HG03139 (cell line): ENCODE measurements around the gene FBXO21.
"Not testable (repeated sequence)": the region's sequence is repeated elsewhere in the genome, so short reads cannot be mapped to it uniquely, and the experiment has no call there.

Source experiments
- ATAC-seq: cut with Tn5 transposase; IDR thresholded peaks from one replicate; pipeline ENCODE4 v1.9.1; 2021; ENCODE audit not compliant: unreplicated experiment

FBXO21 gene

DNA sequence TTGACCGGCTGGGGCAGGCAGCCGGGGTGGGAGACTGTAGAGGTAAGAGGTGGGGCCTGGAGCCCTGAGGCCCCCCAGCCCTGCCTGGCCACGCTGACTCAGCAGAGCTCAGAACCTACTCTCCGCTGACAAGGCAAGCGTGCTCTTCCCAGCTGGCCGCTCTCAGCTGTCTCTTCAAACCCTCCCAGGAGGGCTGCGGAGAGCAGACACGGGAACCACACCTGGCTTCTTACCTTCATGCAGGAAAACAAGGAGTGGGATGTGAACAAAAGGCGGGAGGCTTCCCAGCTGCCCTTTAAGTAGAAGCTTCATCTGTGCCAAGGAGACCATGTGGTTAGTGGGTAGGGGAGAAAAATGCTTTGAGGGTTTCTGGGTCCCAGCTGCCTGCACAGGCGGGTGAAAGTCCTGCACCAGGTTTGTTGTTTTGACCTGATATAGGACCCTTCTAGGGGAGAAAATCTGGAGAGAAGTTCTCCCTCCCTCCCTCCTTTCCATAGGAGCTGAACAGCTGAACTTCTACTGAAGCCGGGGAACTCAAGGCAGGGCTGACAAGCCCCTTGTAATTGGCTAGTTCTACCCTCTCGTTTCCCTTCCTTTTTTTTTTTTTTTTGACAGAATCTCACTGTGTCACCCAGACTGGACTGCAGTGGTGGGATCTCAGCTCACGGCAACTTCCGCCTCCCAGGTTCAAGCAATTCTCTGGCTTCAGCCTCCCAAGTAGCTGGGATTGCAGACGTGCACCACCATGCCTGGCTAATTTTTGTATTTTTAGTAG, 78.3 kb downstream of the FBXO21 start:
- no peak for ATAC-seq

DNA sequence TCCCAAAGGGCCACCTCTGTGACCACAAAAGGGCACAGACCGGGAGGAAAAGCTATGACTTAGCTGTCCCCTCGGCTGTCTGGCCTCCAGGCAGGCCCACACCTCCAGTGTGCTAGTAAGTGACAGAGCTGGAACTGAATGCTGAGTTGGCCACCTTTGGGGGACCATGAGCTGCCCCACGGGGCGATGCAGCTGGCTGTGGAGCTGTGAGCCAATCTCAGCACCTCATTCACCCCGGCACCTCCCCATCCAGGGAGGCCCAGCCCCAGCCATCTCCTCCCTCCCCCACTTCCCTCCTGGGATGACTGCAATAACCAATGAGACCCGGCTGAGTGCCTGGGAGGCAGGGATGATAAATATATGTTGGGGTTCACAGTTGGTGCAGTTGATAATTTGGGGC, 78.9 kb downstream of the FBXO21 start:
- no peak for ATAC-seq

DNA sequence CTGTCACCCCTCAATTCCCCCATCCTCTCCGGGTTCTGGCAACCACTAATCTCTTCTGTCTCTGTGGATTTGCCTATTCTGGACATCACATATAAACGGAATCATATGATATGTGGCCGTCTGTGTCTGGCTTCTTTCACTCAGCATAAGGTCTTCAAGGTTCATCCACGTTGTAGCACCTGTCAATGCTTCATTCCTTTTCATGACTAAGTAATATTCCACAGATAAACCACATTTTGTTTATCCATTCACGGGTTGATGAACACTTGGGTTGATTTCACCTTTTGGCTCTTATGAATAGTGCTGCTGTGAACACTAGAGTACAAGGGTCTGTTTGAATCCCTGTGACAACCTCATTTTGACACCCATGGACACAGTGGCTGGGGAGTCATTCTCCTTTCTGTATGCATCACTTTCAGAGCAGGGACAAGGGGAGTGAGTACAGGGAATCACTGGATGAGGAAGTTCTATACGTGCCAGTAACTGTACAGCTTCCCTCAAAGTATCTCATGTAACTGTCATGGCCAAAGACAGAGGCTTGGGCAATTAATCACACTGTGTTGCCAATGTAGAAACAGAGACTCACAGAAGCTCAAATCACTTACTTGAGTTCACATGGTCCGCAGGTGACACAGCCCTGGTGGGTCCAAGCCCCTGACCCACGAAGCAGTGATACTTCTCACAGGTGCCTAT, 80.2 kb downstream of the FBXO21 start:
- no peak for ATAC-seq

DNA sequence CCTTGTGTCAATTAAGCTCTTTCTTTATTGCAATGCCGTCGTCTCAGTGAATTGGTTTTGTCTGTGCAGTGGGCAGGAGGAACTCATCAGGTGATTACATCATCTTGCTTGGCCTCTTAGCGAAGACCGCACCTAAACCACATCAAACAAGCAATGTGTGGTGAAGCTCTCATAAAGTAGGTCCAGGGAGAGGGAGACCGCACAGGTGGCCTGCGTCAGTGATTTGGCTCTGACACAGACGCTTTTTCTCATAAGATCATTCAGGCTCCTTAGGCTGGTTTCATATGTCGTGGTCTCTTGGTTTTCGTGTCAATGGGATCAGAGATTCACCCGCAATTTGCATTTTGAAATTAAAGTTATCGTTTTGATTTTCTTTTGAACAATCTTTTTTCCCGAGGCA, 84.4 kb downstream of the FBXO21 start:
- ATAC-seq: no peak

DNA sequence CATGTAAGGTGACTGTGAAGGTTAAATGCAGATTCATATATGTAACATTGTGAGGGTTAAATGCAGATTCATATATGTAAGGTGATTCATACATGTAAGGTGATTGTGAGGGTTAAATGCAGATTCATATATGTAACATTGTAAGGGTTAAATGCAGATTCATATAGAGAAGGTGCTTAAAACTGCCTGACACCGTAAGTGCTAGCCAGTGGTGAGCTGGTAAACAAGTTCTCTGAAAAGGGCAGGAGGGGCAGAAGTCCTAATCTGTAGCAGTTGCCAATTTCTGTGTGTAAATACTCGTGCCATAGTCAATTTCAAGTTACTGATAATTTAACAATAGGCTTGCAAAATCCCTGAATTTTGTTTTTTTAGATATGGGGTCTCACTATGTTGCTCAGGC, 86.3 kb downstream of the FBXO21 start:
- not testable (repeated sequence) for ATAC-seq

DNA sequence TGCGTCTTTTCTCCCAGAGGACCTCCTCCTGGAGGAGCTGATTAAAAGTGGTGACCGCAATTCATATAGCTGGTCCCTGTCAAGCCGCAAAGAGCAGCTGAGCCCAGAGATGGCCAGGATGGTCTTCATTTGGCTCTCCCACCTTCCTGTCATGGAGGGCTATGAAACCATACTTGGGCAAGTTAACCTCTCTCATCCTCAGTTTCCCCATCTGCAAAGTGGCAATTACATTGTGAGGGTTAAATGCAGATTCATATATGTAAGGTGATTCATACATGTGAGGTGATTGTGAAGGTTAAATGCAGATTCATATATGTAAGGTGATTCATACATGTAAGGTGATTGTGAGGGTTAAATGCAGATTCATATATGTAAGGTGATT, 87.5 kb downstream of the FBXO21 start:
- ATAC-seq: no peak

DNA sequence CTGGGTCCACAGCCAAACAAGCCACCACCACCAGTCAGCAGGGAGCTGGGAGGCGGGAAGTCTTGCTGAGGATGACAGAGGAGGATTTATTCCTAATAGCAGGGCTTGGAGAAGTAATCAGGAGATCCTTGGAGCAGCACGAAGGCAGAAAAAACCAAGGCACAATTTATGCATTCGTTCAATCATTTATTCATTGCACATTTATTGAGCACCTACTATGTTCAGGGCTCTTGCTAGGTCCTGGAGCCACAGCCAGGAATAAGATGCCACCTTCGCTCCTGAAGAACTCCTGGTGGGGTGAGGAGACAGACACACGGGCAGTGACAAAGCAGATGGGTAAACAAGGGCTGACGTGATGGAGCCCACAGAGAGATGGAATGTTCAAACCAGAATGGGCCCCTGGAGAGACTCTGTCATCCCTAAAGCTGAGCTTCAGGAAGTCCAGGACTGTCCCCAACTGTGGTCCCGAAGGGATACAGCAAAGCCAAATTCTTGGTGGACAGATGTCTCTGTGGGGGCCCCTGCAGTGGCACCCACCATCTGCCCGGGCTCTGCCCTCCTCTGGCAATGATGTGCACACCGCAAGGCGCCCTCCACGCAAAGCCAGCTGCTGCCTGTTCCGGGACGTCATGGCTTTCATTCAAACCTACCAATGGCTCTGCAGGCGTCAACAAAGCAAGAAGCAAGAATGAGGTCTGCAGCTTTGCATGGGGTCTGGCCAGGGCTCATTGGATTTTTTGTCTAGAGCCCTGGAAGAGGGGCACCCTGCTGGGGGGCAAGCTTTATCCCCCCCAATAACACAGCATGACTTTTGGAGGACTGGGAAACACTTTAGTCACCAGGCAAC, 88.1 kb downstream of the FBXO21 start:
- ATAC-seq: no peak

DNA sequence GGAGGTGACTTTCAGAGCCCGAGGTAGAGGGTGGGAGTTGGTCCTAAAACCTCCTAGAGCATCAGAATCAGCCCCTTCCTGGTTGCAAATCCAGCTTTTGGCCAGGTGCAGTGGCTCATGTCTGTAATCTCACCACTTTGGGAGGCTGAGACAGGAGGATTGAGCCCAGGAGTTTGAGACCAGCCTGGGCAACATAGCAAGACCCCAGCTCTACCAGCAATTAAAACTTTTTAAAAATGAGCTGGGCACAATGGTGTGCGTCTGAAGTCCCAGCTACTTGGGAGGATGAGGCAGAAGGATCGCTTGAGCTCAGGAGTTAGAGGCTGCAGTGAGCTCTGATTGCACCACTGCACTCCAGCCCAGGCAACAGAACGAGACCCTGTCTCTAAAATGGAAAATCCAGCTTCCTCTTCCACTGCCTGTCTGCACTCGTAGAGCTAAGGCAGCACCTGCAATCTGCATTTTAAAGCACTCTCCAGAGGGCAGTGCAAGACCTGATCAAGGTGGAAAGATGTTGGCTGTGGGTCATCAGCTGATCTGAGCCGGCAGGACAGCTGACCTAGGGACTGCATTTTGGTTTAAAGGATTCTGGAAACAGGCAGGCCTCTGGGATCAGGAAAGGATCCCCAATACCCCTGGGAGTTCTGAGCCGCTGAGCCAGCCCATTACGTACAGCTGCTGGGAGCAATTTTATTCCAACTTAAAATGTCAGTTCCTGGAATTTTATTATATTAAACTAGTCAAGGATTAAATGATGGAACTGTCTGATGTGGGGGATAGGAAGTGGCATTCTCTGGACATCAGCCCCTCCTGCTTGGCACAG, 89.2 kb downstream of the FBXO21 start:
- ATAC-seq: no peak

DNA sequence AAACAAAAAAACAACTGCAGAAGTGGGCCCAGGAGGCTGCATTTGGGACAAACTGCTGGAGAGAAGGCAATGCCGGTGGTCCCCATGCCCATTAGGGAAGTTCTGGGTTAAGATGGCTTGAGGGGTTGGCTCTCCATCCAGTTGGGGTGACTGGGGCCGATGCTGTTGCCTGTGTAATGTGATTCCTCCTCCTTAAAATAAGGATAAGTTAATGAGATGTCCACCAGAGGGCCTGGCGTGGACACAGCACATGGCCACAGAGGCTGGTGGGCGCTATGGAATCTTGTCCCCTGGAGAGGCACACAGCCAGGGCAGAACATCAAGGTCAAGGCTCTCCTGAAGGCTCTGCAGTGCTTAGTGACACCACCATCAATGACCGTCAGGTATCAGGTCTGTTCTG, 90.0 kb downstream of the FBXO21 start:
- ATAC-seq: no peak

DNA sequence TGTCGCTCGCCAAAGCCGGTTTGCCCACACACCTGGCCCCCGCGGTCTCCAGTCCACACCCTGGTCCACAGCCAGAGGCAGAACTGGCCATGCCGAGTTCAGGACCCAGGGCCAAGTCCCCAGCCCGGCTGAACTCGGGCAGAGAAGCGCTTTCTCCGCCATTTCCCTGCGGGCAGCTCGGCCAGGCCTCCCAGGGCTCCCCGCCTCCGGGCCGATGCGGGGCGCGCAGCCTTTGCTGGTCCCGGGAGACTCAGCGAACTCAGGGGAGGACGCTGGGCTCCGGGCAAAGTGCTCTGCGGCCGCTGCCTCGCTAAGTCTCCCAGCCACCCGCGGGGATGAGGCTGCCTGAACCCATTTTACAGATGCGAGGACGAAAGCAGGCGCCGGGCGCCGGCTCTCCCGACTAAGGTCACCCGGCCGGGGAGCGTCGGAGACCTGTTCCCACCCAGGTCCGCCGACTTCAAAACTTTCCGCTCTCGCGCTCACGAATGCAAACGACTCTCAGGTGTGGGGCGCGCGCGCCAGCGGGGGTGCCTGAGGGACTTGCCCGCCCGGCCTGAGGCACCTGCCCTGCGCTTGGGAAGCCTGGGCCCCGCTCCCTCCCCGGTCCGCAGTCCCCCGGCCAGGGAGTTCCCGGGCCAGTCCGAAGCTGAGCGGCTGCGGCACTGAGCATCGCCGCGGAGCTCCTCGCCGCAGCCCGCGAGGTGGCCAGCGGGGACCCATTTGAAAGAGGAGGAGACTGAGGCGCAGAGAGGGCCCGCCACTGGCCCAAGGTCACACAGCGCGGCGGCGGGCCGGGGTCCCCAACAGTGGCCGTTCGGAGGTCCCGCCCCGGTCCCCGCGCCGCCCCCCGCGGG, 91.7 kb downstream of the FBXO21 start:
- peak; percentile 32 for ATAC-seq

DNA sequence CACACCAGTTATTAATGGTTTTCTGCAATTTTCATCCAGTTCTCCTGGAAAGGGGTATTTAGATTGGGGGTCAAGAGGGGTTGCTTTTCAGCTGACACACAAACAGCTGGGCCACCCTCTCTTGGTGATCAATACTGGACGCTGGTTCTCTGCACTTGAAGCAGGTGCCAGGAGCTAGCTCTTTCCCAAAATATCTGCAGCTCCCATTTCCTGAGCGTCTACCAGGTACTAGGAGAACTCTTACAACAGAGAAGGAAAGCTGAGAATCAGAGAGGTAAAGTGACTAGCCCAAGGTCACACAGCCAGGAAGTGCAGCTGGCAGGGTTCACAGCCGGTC, 92.3 kb downstream of the FBXO21 start:
- no peak for ATAC-seq

DNA sequence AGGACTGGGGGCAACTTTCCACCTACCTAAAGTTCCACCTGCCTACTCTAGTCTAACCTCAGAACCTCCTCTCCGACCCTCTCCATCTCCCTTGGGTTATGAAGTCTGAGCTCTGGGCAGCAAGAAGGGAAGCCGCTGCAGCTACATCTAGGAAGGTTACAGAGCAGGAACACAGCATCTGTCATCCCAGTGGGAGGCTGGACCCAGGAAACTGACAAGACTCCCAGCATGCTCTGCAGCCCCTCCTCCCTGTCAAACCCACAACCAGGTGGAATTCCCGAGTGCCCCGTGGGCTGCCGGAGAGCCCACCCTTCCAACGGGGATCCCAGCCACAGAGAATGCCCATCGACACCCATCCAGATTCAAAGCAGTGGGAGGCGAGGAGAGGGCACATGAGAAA, 93.1 kb downstream of the FBXO21 start:
- no peak for ATAC-seq

DNA sequence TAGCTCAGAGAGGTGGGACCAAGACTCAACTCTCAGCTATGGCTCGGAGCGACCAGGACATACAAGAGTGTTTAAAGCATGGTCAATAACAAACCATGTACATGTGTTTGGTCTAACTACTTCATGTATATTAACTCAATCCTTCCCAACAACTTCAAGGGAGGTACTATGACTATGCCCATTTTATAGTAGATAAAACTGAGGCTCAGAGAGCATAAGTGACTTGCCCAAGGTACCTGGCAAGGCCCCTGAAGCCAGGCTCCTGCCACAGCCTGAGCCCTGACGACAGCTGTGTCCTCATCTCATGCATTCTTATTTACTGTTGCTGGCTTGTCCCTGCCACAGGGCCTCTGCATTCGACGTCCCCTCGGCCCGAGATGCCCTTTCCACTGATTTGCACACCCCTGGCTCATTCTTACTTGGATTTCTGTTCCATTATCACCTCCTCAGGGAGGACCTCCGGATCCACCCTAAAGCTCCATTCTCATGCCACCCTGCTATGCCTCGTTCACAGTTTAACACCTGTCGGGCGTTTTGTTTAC, 93.7 kb downstream of the FBXO21 start:
- ATAC-seq: no peak

DNA sequence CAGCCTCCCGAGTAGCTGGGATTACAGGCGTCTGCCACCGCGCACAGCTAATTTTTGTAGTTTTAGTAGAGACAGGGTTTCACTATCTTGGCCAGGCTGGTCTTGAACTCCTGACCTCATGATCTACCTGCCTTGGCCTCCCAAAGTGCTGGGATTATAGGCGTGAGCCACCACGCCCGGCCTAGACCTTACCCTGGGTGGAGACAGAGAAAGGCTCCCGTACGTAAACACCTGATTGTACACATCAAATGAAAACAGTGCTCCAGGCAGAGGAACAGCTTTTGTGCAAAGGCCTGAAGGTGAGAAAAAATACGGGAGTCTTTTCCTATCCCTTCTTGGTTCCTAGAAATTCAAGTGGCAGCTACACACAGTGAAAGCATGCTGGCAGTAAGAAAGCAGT, 95.1 kb downstream of the FBXO21 start:
- not testable (repeated sequence) for ATAC-seq

DNA sequence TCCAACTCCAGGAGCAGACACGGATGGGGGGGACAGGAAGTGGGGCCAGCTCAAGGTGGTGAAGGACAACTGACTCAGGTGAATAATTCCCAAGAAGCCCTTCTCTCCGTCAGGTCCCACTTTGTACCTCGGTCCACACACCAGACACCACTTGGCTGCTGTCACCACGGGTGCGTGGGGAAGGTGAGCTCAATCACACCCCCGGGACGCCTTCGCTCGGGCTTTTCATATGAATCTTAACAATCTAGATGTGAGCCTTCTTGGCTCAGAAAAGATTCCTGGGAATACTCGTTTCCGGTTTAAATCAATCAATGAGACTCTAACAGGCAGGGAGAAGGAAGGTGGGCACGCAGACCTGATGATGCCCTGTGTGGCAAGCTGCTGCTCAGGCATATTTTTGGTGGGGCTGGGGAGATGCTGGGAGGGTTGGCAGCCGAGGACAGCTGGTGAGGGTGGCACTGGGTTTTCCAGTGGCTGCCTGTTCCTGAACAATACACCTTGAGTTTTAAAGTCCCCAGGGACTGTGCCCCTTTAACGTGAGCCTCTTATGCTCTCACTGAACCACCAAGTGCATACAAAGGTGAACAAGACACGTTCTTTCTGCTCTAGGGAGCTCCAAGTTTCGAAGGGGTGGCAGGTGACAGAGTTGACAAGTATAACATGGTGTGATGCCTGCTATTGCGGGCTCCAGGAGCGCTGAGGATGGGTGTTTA, 96.2 kb downstream of the FBXO21 start:
- ATAC-seq: no peak

DNA sequence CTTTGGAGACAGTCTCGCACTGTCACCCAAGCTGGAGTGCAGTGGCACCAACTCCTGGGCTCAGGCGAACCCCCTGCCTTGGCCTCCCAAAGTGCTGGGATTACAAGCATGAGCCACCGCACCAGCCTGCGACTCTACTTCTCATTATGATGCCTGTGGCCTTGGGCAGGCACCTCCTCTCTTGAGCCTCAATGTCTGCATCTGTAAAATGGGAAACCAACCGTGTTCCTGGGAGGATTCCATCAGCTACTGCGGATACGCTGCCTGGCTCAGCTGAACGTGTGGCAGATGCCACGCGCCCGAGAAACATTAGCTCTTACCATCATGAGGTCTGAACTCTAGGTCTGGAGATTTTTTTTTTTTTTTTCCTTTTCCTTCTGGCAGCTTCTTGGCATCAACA, 96.8 kb downstream of the FBXO21 start:
- no peak for ATAC-seq

DNA sequence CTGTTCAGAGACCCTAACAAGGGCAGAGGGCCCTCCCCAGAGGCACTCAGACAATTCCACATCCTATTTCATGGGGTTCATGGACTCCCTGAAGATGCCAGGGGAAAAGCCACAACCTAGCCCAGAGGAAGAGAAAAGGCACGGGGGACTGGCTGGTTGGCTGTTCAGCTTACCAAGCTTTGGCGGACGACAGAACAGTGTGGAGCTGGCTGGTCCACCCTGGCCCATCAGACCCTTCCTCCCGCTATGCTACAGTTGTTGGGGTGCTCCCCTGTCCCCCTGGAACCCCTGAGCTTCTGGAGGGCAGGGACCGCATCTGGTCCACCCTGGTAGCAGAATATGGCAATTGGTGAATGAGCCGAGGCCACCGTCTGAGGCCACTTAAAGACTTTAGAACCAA, 97.4 kb downstream of the FBXO21 start:
- no peak for ATAC-seq

DNA sequence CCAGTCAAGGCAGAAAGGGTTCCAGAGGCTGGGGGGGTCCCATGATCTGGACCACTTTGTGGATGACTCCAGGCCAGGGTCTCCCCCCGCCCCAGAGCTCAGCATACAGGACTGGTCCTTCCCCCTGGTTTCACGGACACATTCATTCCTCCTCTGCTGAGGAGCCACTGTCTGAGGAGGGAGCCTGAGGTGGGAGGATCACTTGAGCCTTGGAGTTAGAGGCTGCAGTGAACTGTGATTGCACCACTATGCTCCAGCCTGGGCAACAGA, 97.8 kb downstream of the FBXO21 start:
- no peak for ATAC-seq
